ENCODE measurements around the gene EVI5.

- TF ChIP-seq YY1 (IDR thresholded peaks at IDR 0.05; ENCODE audit: insufficient read depth, insufficient read length) (no peak), SUZ12 (IDR thresholded peaks at IDR 0.05; ENCODE audit: extremely low read depth, insufficient read depth, insufficient read length) (no peak), ZNF274 (IDR thresholded peaks at IDR 0.05; ENCODE audit: low read depth, low read length) (no peak)
These were observed 269.1 kb downstream of the EVI5 start for GRCh38 chr1:92515796-92516201.
